Measurements from ENCODE around the gene FAM107B.

FAM107B gene

DNA sequence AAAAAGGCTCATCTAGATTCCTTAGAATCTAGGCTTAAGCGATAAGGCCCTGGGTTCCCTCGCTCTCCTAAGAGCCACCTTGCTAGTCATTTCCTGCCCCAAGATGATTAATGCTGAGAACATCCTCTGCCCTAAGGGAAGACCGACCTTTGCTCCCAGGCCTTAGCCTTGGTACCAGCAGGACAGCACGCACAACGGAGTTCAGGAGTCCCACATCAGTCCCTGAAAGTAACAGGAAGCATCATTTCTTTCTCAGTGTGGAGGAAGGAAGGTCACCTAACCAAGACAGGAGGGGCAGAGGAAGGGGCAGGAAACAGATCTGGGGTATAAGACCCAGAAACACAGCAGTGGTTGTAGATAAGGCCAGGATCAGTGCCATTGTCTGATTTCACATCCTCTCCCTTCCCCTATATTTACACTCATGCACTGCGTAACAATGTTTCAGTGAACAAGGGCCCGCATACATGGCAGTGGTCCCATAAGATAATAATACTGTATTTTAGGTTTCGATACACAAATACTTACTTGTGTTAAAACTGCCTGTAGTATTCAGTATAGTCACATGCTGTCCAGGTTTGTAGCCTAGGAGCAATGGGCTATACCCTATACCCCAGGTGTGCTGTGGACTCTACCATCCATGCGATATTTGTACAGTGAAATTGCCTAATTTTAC is 8.1 kb upstream of the FAM107B start:
- TF ChIP-seq, protein P1, sequence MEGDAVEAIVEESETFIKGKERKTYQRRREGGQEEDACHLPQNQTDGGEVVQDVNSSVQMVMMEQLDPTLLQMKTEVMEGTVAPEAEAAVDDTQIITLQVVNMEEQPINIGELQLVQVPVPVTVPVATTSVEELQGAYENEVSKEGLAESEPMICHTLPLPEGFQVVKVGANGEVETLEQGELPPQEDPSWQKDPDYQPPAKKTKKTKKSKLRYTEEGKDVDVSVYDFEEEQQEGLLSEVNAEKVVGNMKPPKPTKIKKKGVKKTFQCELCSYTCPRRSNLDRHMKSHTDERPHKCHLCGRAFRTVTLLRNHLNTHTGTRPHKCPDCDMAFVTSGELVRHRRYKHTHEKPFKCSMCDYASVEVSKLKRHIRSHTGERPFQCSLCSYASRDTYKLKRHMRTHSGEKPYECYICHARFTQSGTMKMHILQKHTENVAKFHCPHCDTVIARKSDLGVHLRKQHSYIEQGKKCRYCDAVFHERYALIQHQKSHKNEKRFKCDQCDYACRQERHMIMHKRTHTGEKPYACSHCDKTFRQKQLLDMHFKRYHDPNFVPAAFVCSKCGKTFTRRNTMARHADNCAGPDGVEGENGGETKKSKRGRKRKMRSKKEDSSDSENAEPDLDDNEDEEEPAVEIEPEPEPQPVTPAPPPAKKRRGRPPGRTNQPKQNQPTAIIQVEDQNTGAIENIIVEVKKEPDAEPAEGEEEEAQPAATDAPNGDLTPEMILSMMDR (IDR thresholded peaks at IDR 0.05): no peak
- H3K4me3 Mint-ChIP-seq: no peak overlapping the region
- DNase-seq: no peak

GRCh38 chr10:14781763-14782162 is 7.1 kb upstream of the FAM107B start:
- Mint-ChIP-seq H3K36me3 (ENCODE audit: low read depth) (no peaks in the 10 kb centered on the region), H3K27ac (no peak overlapping the region), H3K4me1 (no peaks in the 10 kb centered on the region), H3K27me3 (ENCODE audit: low read depth, poor library complexity) (peaks cover 12% of the 10 kb centered on the region), H3K4me3 (no peak overlapping the region), H3K9me3 (peaks cover 15% of the 10 kb centered on the region)
- no peak for DNase-seq
- TF ChIP-seq, protein P1 (IDR thresholded peaks at IDR 0.05): no peak

More for the DNA sequence above, 8.1 kb upstream of the FAM107B start:
- Mint-ChIP-seq H3K4me1 (no peaks in the 10 kb centered on the region), H3K36me3 (ENCODE audit: low read depth) (no peaks in the 10 kb centered on the region), H3K9me3 (peaks cover 15% of the 10 kb centered on the region), H3K27me3 (ENCODE audit: low read depth, poor library complexity) (peaks cover 15% of the 10 kb centered on the region), H3K27ac (no peak overlapping the region)

DNA sequence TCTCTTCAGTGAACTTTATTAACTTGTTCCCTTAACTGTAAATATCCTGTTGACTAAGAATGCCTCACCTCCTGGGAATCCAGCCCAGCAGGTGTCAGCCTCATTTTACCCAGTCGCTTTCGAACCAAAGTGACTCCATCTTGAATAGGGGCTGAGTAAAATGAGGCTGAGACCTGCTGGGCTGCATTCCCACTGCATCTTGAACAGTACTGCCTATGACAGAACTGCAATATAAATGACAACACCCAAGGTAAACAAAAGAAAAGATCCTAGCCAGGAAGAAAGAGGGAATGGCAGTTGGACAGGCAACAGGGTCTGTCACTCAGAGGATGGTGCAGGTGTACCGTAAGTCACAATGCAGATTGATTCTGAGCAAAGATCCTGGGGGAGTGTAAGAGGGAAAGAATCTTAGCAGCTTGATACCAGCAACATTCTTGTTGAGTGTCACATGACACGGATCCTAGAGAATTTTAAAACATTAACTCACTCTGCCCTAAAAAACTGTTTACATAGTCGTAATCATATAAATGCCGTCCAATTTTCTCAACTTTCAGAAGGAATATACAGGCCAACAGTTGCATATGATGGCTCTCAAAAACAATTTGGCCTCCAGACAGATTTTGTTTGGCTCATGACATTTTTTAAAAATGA is 4.4 kb upstream of the FAM107B start:
- H3K27ac Mint-ChIP-seq: no peak overlapping the region
- no peaks in the 10 kb centered on the region for H3K36me3 Mint-ChIP-seq (ENCODE audit: low read depth)
- TF ChIP-seq, protein P1 (IDR thresholded peaks at IDR 0.05): no peak
- no peak overlapping the region for H3K4me3 Mint-ChIP-seq
- H3K27me3 Mint-ChIP-seq (ENCODE audit: low read depth, poor library complexity): peaks cover 4% of the 10 kb centered on the region
- H3K4me1 Mint-ChIP-seq: peaks cover 11% of the 10 kb centered on the region
- DNase-seq: no peak
- peaks cover under 1% of the 10 kb centered on the region for H3K9me3 Mint-ChIP-seq

GRCh38 chr10:14776546-14776945 is 1.8 kb upstream of the FAM107B start:
- Mint-ChIP-seq H3K36me3 (ENCODE audit: low read depth) (no peaks in the 10 kb centered on the region), H3K4me1 (peaks cover 13% of the 10 kb centered on the region), H3K27ac (no peak overlapping the region), H3K27me3 (ENCODE audit: low read depth, poor library complexity) (peaks cover 4% of the 10 kb centered on the region), H3K9me3 (no peaks in the 10 kb centered on the region), H3K4me3 (no peak overlapping the region)
- no peak for DNase-seq
- TF ChIP-seq, protein P1 (IDR thresholded peaks at IDR 0.05): no peak

GRCh38 chr10:14775656-14776055 is 959 bp upstream of the FAM107B start:
- H3K36me3 Mint-ChIP-seq (ENCODE audit: low read depth): no peaks in the 10 kb centered on the region
- no peak overlapping the region for H3K27ac Mint-ChIP-seq
- H3K27me3 Mint-ChIP-seq (ENCODE audit: low read depth, poor library complexity): peaks cover 4% of the 10 kb centered on the region
- H3K4me1 Mint-ChIP-seq: peaks cover 13% of the 10 kb centered on the region
- TF ChIP-seq, protein P1 (IDR thresholded peaks at IDR 0.05): no peak
- no peak overlapping the region for H3K4me3 Mint-ChIP-seq
- DNase-seq: no peak
- no peaks in the 10 kb centered on the region for H3K9me3 Mint-ChIP-seq

GRCh38 chr10:14774214-14774580 is 500 bp downstream of the FAM107B start:
- H3K27ac Mint-ChIP-seq: no peak overlapping the region
- TF ChIP-seq, protein P1 (IDR thresholded peaks at IDR 0.05): no peak
- peaks cover 9% of the 10 kb centered on the region for H3K27me3 Mint-ChIP-seq (ENCODE audit: low read depth, poor library complexity)
- H3K4me3 Mint-ChIP-seq: no peak overlapping the region
- H3K9me3 Mint-ChIP-seq: no peaks in the 10 kb centered on the region
- DNase-seq: no peak
- no peaks in the 10 kb centered on the region for H3K36me3 Mint-ChIP-seq (ENCODE audit: low read depth)
- peaks cover 13% of the 10 kb centered on the region for H3K4me1 Mint-ChIP-seq
